HepG2 (cell line): ENCODE results near the gene LHFPL2. TPM values are rescaled to one million over a fixed set of nuclear protein-coding genes. Genes with fewer than 3 reads are reported as not detected.

ENCODE experiments used
- ATAC-seq: fragments of 200-7000 bp; cut with Tn5 transposase; 3 replicates; pipeline ENCODE4 v1.9.1; 2020; ENCODE audit warnings: mild to moderate bottlenecking, moderate library complexity
- BruUV-seq: library from RNA; stranded (reverse); fragments of 400-500 nt; replicated peaks from 2 replicates; lab custom pipeline; 2021; lab: Mats Ljungman, UMichigan
- CTCF ChIA-PET: fragments of 300-600 bp; formaldehyde crosslinking; extraction: SDS; loops from one replicate; lab custom pipeline; 2021; ENCODE audit warnings: low total read pairs, inconsistent platforms, low intra/inter-chr PET ratio; lab: Yijun Ruan, JAX
- POLR2A ChIA-PET: fragments of 350-600 bp; sonication (Branson Sonifier 250); formaldehyde crosslinking; loops from one replicate; lab custom pipeline; 2020; ENCODE audit warnings: antibody characterized with exemption, inconsistent platforms; lab: Yijun Ruan, JAX
- DNase-seq: peaks from one replicate; pipeline ENCODE4 v3.0.0-alpha.2; 2015; ENCODE audit warnings: low spot score
- FAIRE-seq: peaks from 3 replicates; lab custom pipeline; 2011; peaks lifted over from hg19 to GRCh38; lab: Jason Lieb, UNC
- H2AFZ ChIP-seq: one replicate; pipeline ENCODE4 v1.6.1; 2011; ENCODE audit warnings: low read length, inconsistent platforms
- H3K27ac ChIP-seq: fragments of 300-600 bp; 3 replicates; pipeline ENCODE4 v1.8.0; 2011; ENCODE audit warnings: mixed run types, mild to moderate bottlenecking, mixed read lengths, low read length, inconsistent platforms; ENCODE audit not compliant: insufficient read depth; ENCODE audit errors: extremely low read length
- H3K27me3 ChIP-seq, 2 experiments: fragments of 200-600 bp in 1 of 2; 2 replicates in 1 of 2; 3 replicates in 1 of 2; pipeline versions ENCODE4 v1.6.0 to v1.8.0; 2011; ENCODE audit warnings: low read length in 2 of 2, mild to moderate bottlenecking in 2 of 2, moderate library complexity in 2 of 2, inconsistent platforms in 1 of 2; ENCODE audit not compliant: insufficient read depth in 2 of 2, control insufficient read depth in 1 of 2
- H3K36me3 ChIP-seq, 2 experiments: fragments of 200-600 bp in 1 of 2; replicated peaks in 1 of 2; 2 replicates in 1 of 2; 3 replicates in 1 of 2; pipeline versions ENCODE4 v1.5.1 to v1.8.0; 2011; ENCODE audit warnings: low read length in 2 of 2, inconsistent platforms in 1 of 2; ENCODE audit not compliant: insufficient read depth in 2 of 2, control insufficient read depth in 1 of 2
- H3K4me1 ChIP-seq: 2 replicates; pipeline ENCODE4 v1.5.1; 2012; ENCODE audit warnings: low read length, inconsistent platforms; ENCODE audit not compliant: insufficient read depth
- H3K4me2 ChIP-seq: 2 replicates; pipeline ENCODE4 v1.6.0; 2011; ENCODE audit warnings: low read depth, low read length, inconsistent platforms
- H3K4me3 ChIP-seq, 3 experiments: fragments of 200-600 bp in 1 of 3; sonication (generic), shearing (Covaris generic) in 1 of 3; replicated peaks in 1 of 3; 2 replicates each; pipeline ENCODE4 v1.5.1; 2011 to 2016; ENCODE audit warnings: low read length in 3 of 3, inconsistent platforms in 2 of 3, low read depth in 2 of 3, mild to moderate bottlenecking in 2 of 3, control low read depth in 1 of 3, mixed read lengths in 1 of 3; ENCODE audit not compliant: insufficient read depth in 1 of 3
- H3K79me2 ChIP-seq: one replicate; pipeline ENCODE4 v1.6.1; 2011; ENCODE audit warnings: low read length, inconsistent platforms; ENCODE audit not compliant: insufficient read depth
- H3K9ac ChIP-seq: 2 replicates; pipeline ENCODE4 v1.6.0; 2011; ENCODE audit warnings: mild to moderate bottlenecking, low read depth, low read length, inconsistent platforms; ENCODE audit not compliant: insufficient read depth
- H3K9me3 ChIP-seq: 2 replicates; pipeline ENCODE4 v1.5.1; 2012; ENCODE audit warnings: mild to moderate bottlenecking, low read length
- H4K20me1 ChIP-seq: 2 replicates; pipeline ENCODE4 v1.6.0; 2011; ENCODE audit warnings: inconsistent platforms, mild to moderate bottlenecking, low read length, moderate library complexity; ENCODE audit not compliant: insufficient read depth
- MAFK ChIP-seq, 2 experiments: IDR thresholded peaks in 1 of 2; conservative IDR thresholded peaks in 1 of 2; 2 replicates each; pipeline ENCODE4 v1.6.1; 2011; ENCODE audit warnings: improper control_type of control experiment in 2 of 2, low read length in 2 of 2
- NFE2L1 ChIP-seq: sonication (generic); formaldehyde crosslinking; IDR thresholded peaks from 2 replicates; pipeline ENCODE4 v1.4.0; 2020; ENCODE audit warnings: missing genetic modification reagents, mild to moderate bottlenecking, borderline replicate concordance
- ZNF367 ChIP-seq: sonication (generic); formaldehyde crosslinking; IDR thresholded peaks from 2 replicates; pipeline ENCODE4 v1.4.0; 2020; ENCODE audit warnings: missing genetic modification reagents, borderline replicate concordance
- WGBS: methylation state at CpG from one replicate; pipeline ENCODE4 v1.1.6; 2017; ENCODE audit warnings: low lambda C conversion rate; 5-methylcytosine and 5-hydroxymethylcytosine counted together
- in situ Hi-C: cut with HindIII; loops from 2 replicates; pipeline ENCODE4 v1.10.0; 2017; ENCODE audit warnings: low pct_unique_long_range_greater_than_20kb; ENCODE audit not compliant: extremely low pct_ligation_motif_present
- intact Hi-C: fragments of 100-400 bp; cut with micrococcal nuclease; formaldehyde crosslinking; loops from one replicate; pipeline ENCODE4 v1.10.0; 2022; ENCODE audit not compliant: unreplicated experiment
- polyA plus RNA-seq, 8 experiments: library from polyadenylated mRNA; depleted of rRNA in 3 of 8; stranded (reverse) in 7 of 8; unstranded in 1 of 8; fragments of >200 nt; fragmentation: Illumina TruSeq in 4 of 8; extraction: Trizol in 4 of 8; gene quantifications; 2 replicates each; pipeline versions ENCODE4 v1.2.1 to v1.2.3, GENCODE V29; 2011 to 2016; ENCODE audit warnings: low read depth in 4 of 8, missing spikeins in 1 of 8, mixed read lengths in 1 of 8; ENCODE audit not compliant: insufficient read depth in 1 of 8
- total RNA-seq, 5 experiments: library from RNA; depleted of rRNA; stranded (reverse); fragments of >200 nt; fragmentation: Illumina TruSeq; extraction: Trizol; gene quantifications; 2 replicates each; pipeline ENCODE4 v1.2.3, GENCODE V29; 2016; ENCODE audit warnings: low read depth in 1 of 5

Gene LHFPL2
- total and polyA plus RNA-seq, 2 of the 13 experiments (the other 11 are each of a cell fraction or from before 2014, with no cell fraction given) = 6.0 to 20.0 TPM

DNA sequence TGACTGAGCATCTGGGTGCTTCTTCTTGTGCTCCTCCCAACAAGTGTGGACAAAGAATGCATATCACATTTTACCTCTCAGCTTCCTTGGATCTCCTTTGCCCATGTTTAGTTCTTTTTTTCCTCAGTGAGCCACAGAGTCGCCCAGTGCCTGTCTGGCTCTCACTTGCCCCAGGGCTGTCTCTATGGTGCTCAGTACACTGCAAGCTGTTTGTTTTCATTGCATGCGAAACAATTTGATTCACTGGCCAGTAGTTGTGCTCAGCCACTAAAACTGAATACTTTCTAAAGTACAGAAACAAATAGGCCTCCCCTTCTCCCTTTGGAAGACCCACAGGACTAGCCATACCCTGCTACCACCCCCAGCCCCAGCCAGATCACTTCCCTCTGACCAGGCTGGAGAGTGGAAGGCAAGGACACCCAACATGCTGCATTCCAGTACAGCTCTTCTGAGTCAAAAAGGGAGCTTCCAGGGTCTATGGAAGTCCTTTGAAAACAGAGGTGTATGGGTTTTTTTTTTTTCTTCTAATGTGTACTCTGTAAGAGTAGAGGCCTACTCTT, 3.8 kb downstream of the LHFPL2 start:
- Histone ChIP-seq H3K27ac (peak overlapping the region; percentile 20), H3K4me3 (no peak overlapping the region), H3K36me3 (no peaks in the 10 kb centered on the region), H3K27me3 (no peaks in the 10 kb centered on the region), H3K79me2 (peaks cover 59% of the 10 kb centered on the region), H3K9ac (no peak overlapping the region), H3K9me3 (no peaks in the 10 kb centered on the region), H2AFZ (no peak overlapping the region), H4K20me1 (no peaks in the 10 kb centered on the region; the same call in 1 of the 2 replicates), H3K4me2 (peak overlapping the region; percentile 20; the same call in 1 of the 2 replicates), H3K4me1 (peaks cover 80% of the 10 kb centered on the region)
- CTCF ChIA-PET = no interaction called here
- TF ChIP-seq ZNF367 (CRISPR knock-in tag) = no peak
- no peak for ATAC-seq
- intact Hi-C loops (loop anchor here (5.0 to 10.0 kb wide), 7 partner anchors 43 to 340 kb away; partner anchors contain the start of gene ARSB), in situ Hi-C loops (no loop called here)
- no peak for DNase-seq
- FAIRE-seq = no peak
- POLR2A ChIA-PET = no interaction called here
- BruUV-seq = no TSS peak
- WGBS = 95% methylated on average over 2 of the region's 2 CpGs

DNA sequence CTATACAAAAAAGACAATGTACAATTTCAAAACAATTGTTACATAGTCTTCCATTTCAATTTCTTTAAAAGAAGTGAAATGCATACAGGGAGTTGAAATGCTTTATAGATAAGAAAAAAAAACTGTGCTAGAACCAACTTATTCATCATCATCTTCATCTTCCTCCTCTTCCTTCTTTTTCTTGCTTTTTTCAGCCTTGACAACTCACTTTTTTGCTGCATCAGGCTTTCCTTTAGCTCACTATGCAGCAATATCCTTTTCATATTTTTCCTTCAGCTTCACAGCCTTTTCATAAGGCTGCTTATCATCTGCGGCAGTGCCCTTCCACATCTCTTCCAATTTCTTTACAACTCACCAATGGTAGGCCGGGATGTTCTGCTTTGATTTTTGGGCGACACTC, 4.4 kb downstream of the LHFPL2 start:
- Histone ChIP-seq H3K4me1 (peaks cover 81% of the 10 kb centered on the region), H3K9ac (no peak overlapping the region), H3K79me2 (peaks cover 66% of the 10 kb centered on the region), H3K27me3 (no peaks in the 10 kb centered on the region), H3K9me3 (no peaks in the 10 kb centered on the region), H4K20me1 (no peaks in the 10 kb centered on the region; the same call in 1 of the 2 replicates), H3K4me3 (no peak overlapping the region), H3K4me2 (no peak overlapping the region), H3K36me3 (0 out of 5 replicates have a peak, but pooled peaks cover 0 to under 1% of the 10 kb centered on the region in 2 experiments), H3K27ac (no peak overlapping the region), H2AFZ (no peak overlapping the region)
- no TSS peak for BruUV-seq
- FAIRE-seq = no peak
- TF ChIP-seq MAFK (conservative IDR thresholded peaks at IDR 0.05 in 1 of 2, IDR thresholded peaks at IDR 0.05 in 1 of 2; ENCODE audit: low read length in 2 of 2) = peak; percentile 11 to 28; a peak in 2 of 4 replicates
- TF ChIP-seq NFE2L1 (CRISPR knock-in tag) = no peak
- ATAC-seq = no peak
- DNase-seq = no peak
- in situ Hi-C loops (no loop called here), intact Hi-C loops (loop anchor here (5.0 to 10.0 kb wide), 4 partner anchors 42 to 341 kb away; partner anchors contain the start of gene ARSB)
- ChIA-PET POLR2A (no interaction called here), CTCF (no interaction called here)
- 98% methylated on average over 3 of the region's 3 CpGs for WGBS
